Endodermal cell (in vitro differentiated cells): ENCODE measurements around the gene CSF3R. TPM values are rescaled to one million over a fixed set of nuclear protein-coding genes. Genes with fewer than 3 reads are reported as not detected.

Experiments used
- DNase-seq: peaks from one replicate; pipeline ENCODE4 v3.0.0-alpha.2; 2017
- H3K27ac ChIP-seq: 2 replicates; pipeline ENCODE4 v1.5.1; 2013; ENCODE audit warnings: mild to moderate bottlenecking, low read depth, low read length, moderate library complexity
- H3K27me3 ChIP-seq: 2 replicates; pipeline ENCODE4 v1.6.1; 2013; ENCODE audit warnings: mild to moderate bottlenecking, low read length, moderate library complexity; ENCODE audit not compliant: insufficient read depth, control insufficient read depth, poor library complexity, severe bottlenecking
- H3K36me3 ChIP-seq: 2 replicates; pipeline ENCODE4 v1.7.0; 2013; ENCODE audit warnings: mild to moderate bottlenecking, low read length, moderate library complexity; ENCODE audit not compliant: control insufficient read depth, insufficient read depth
- H3K4me1 ChIP-seq: one replicate; pipeline ENCODE4 v1.7.0; 2013; ENCODE audit warnings: low read length; ENCODE audit not compliant: control insufficient read depth, insufficient read depth
- H3K4me3 ChIP-seq: 2 replicates; pipeline ENCODE4 v1.5.1; 2013; ENCODE audit warnings: mild to moderate bottlenecking, low read length, moderate library complexity
- H3K9ac ChIP-seq: 2 replicates; pipeline ENCODE4 v1.6.1; 2013; ENCODE audit warnings: mild to moderate bottlenecking, low read length, moderate library complexity; ENCODE audit not compliant: poor library complexity, severe bottlenecking; ENCODE audit errors: extremely low read depth
- H3K9me3 ChIP-seq: 2 replicates; pipeline ENCODE4 v1.6.1; 2013; ENCODE audit warnings: mild to moderate bottlenecking, low read length, moderate library complexity; ENCODE audit not compliant: control insufficient read depth
- H3K27ac Mint-ChIP-seq: 2 replicates; pipeline ENCODE4 v1.8.0; 2020; ENCODE audit warnings: mixed read lengths
- H3K27me3 Mint-ChIP-seq: 2 replicates; pipeline ENCODE4 v1.8.0; 2021; ENCODE audit warnings: mild to moderate bottlenecking, mixed read lengths; ENCODE audit not compliant: insufficient read depth
- H3K36me3 Mint-ChIP-seq: 2 replicates; pipeline ENCODE4 v1.8.0; 2020; ENCODE audit warnings: low read depth, mixed read lengths
- H3K4me1 Mint-ChIP-seq: 2 replicates; pipeline ENCODE4 v1.8.0; 2020; ENCODE audit warnings: mixed read lengths
- H3K4me3 Mint-ChIP-seq: 2 replicates; pipeline ENCODE4 v1.8.0; 2020; ENCODE audit warnings: mild to moderate bottlenecking, moderate library complexity, mixed read lengths
- H3K9me3 Mint-ChIP-seq: 2 replicates; pipeline ENCODE4 v1.8.0; 2020; ENCODE audit warnings: mild to moderate bottlenecking, mixed read lengths
- CTCF ChIP-seq: fragments of 200-600 bp; sonication (generic); conservative IDR thresholded peaks from 2 replicates; pipeline ENCODE4 v1.5.0; 2021; ENCODE audit warnings: antibody characterized with exemption, mild to moderate bottlenecking
- WGBS, 2 experiments: methylation state at CpG; one replicate each; pipeline versions ENCODE4 v1.1.5 to v1.1.7; 2013; ENCODE audit warnings: missing lambda C conversion rate in 2 of 2, mixed read lengths in 1 of 2; ENCODE audit not compliant: insufficient coverage in 1 of 2, insufficient read length in 1 of 2; 5-methylcytosine and 5-hydroxymethylcytosine counted together
- total RNA-seq, 2 donors: library from RNA; stranded (reverse); fragmentation: NEBNext Ultra II Directional in 1 of 2; extraction: Animal tissue kit (Norgen Biotek cat#: 25700) in 1 of 2; gene quantifications; 2 replicates in 1 of 2; 3 replicates in 1 of 2; pipeline ENCODE4 v1.2.1, GENCODE V29; 2021

Gene CSF3R
- total RNA-seq, 2 donors from 2014 or later = 1.5 TPM

DNA sequence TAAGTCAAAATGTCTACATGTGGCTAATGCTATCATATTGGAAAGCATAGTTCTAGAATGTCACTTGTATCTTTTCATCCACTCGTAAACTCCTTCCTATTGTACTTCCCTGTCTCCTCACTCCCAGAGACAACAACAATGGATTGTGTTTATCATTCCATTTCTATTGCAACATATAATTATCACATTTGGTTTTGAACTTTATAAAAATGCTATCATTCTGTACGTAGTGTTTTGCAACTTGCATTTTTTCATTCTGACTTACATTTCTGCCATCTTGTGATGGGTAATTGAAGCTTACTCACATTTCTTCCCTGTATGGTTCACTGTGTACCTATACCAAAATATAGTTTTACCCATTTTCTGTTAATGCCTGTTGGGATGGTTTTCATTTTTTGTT is 14.5 kb upstream of the CSF3R start:
- no peaks in the 10 kb centered on the region for H3K36me3 ChIP-seq
- WGBS, 2 experiments = 89 to 100% methylated on average over 2 of the region's 2 CpGs
- no peaks in the 10 kb centered on the region for H3K4me1 ChIP-seq

DNA sequence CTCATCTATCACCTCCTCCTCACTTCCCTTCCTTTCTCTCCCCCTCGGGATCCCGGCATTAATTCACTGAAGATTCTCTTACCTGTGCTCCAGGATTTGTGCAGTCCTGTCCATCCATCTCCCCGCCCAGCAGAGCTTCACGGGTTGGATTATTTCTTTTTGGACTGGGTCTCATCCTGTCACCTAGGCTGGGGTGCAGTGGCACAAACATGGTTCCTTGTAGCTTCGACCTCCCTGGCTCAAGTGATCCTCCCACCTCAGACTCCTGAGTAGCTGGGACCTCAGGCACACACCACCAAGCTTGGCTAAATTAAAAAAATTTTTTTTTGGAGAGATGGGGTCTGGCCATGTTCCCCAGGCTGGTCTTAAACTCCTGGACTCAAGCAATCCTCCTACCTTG is 12.3 kb upstream of the CSF3R start:
- no peak for TF ChIP-seq CTCF
- H3K9me3 Mint-ChIP-seq = no peaks in the 10 kb centered on the region
- no peak overlapping the region for H3K27ac Mint-ChIP-seq
- 85 to 90% methylated on average over 3 to 5 of the region's 5 CpGs for WGBS, 2 experiments
- H3K27ac ChIP-seq = no peak overlapping the region
- H3K9ac ChIP-seq = no peak overlapping the region
- no peaks in the 10 kb centered on the region for H3K9me3 ChIP-seq
- no peak overlapping the region for H3K4me3 ChIP-seq
- no peaks in the 10 kb centered on the region for H3K4me1 ChIP-seq
- H3K36me3 Mint-ChIP-seq = no peaks in the 10 kb centered on the region
- H3K4me1 Mint-ChIP-seq = peaks cover 3% of the 10 kb centered on the region
- H3K4me3 Mint-ChIP-seq = no peak overlapping the region
- peaks cover 23% of the 10 kb centered on the region for H3K27me3 Mint-ChIP-seq
- DNase-seq = peak; percentile 4
- peaks cover 6% of the 10 kb centered on the region for H3K27me3 ChIP-seq
- H3K36me3 ChIP-seq = no peaks in the 10 kb centered on the region

More for the DNA sequence above, 14.5 kb upstream of the CSF3R start:
- H3K4me3 Mint-ChIP-seq = no peak overlapping the region
- no peaks in the 10 kb centered on the region for H3K9me3 ChIP-seq
- H3K36me3 Mint-ChIP-seq = no peaks in the 10 kb centered on the region
- H3K27me3 ChIP-seq = peaks cover 6% of the 10 kb centered on the region
- H3K4me1 Mint-ChIP-seq = no peaks in the 10 kb centered on the region
- H3K4me3 ChIP-seq = no peak overlapping the region
- DNase-seq = no peak
- no peak for TF ChIP-seq CTCF
- no peak overlapping the region for H3K27ac Mint-ChIP-seq
- no peak overlapping the region for H3K9ac ChIP-seq
- no peak overlapping the region for H3K27ac ChIP-seq
- peaks cover 17% of the 10 kb centered on the region for H3K27me3 Mint-ChIP-seq
- no peaks in the 10 kb centered on the region for H3K9me3 Mint-ChIP-seq

DNA sequence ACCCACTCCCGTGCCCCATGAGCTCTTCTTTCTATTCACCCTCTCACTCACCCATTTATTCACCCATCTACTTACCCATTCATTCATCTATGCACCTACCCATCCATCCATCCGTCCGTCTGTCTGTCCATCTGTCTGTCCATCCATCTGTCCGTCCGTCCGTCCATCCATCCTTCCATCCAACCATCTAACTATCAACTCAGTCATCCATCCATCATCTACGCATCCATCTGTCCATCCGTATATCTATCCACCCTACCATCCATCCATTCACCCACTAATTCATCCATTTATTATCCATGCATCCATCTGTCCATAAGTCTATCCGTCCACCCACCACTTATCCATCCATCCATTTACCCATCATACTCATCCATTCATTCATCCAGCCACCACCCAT is 10.8 kb upstream of the CSF3R start:
- Mint-ChIP-seq H3K27ac (no peak overlapping the region), H3K9me3 (no peaks in the 10 kb centered on the region), H3K4me1 (peaks cover 15% of the 10 kb centered on the region), H3K27me3 (peaks cover 23% of the 10 kb centered on the region), H3K4me3 (no peak overlapping the region), H3K36me3 (no peaks in the 10 kb centered on the region)
- no peaks in the 10 kb centered on the region for H3K36me3 ChIP-seq
- no peak overlapping the region for H3K4me3 ChIP-seq
- H3K9ac ChIP-seq = no peak overlapping the region
- H3K27me3 ChIP-seq = peaks cover 6% of the 10 kb centered on the region
- no peak for TF ChIP-seq CTCF
- no peaks in the 10 kb centered on the region for H3K9me3 ChIP-seq
- H3K4me1 ChIP-seq = no peaks in the 10 kb centered on the region
- peak; percentile 8 for DNase-seq
- H3K27ac ChIP-seq = no peak overlapping the region
- WGBS, 2 experiments = 91 to 94% methylated on average over 9 of the region's 9 CpGs
